ENCODE data around the gene ABHD17C. TPM values are rescaled to one million over a fixed set of nuclear protein-coding genes. Genes with fewer than 3 reads are reported as not detected.

Gene ABHD17C
- total and polyA plus RNA-seq, 2 experiments from 2014 or later, result 11.3 to 23.8 TPM

DNA sequence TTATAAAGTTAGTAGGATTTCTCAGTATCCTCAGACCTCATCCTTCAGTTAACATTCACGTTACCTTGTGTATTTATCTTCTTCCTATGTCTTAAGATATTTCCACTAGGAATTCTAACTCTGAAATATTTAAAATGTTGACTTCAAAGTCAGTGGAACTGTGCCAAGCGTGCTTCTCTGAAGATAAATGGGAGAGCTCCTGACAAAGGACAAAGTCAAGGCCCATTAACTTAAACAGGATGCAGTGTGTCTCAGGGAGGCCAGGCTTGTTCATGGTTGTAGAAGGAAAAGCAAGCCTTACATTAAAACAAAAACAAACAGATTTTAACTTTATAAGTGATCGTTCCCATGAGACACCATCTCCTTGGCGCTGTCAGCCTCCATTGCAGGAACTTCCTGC is 41.5 kb downstream of the ABHD17C start:
- peaks cover 5% of the 10 kb centered on the region; the same call in 1 of the 2 replicates for H4K20me1 ChIP-seq (replicated peaks; ENCODE audit: insufficient read depth)
- H3K79me2 ChIP-seq (replicated peaks; ENCODE audit: insufficient read depth), result peaks cover 5% of the 10 kb centered on the region
- DNase-seq (ENCODE audit: low spot score) (no peak), ATAC-seq (no peak)
- H3K27ac ChIP-seq (ENCODE audit: low read depth), result no peak overlapping the region
- H3K36me3 ChIP-seq (ENCODE audit: insufficient read depth), result no peaks in the 10 kb centered on the region; the same call in 1 of the 2 replicates
- H2AFZ ChIP-seq, result no peak overlapping the region
- H3F3A ChIP-seq (replicated peaks; ENCODE audit: low read depth), result no peaks in the 10 kb centered on the region
- no peak overlapping the region for H3K4me2 ChIP-seq
- no peaks in the 10 kb centered on the region for H3K4me1 ChIP-seq (ENCODE audit: insufficient read depth)
- Mint-ChIP-seq H3K4me3 (no peak overlapping the region), H3K9me3 (no peaks in the 10 kb centered on the region), H3K27me3 (ENCODE audit: insufficient read depth, low read depth, poor library complexity) (peaks cover 8% of the 10 kb centered on the region), H3K4me1 (peaks cover 18% of the 10 kb centered on the region), H3K36me3 (ENCODE audit: low read depth) (no peaks in the 10 kb centered on the region; the same call in 2 of the 3 replicates), H3K27ac (no peak overlapping the region)
- no peak for TF ChIP-seq ETS1 (IDR thresholded peaks at IDR 0.05)
- TF ChIP-seq NANOG (IDR thresholded peaks at IDR 0.05; ENCODE audit: borderline replicate concordance), result no peak
- no peak for TF ChIP-seq EZH2 (IDR thresholded peaks at IDR 0.05; ENCODE audit: low read depth, unreplicated experiment)
- TF ChIP-seq, protein P1, sequence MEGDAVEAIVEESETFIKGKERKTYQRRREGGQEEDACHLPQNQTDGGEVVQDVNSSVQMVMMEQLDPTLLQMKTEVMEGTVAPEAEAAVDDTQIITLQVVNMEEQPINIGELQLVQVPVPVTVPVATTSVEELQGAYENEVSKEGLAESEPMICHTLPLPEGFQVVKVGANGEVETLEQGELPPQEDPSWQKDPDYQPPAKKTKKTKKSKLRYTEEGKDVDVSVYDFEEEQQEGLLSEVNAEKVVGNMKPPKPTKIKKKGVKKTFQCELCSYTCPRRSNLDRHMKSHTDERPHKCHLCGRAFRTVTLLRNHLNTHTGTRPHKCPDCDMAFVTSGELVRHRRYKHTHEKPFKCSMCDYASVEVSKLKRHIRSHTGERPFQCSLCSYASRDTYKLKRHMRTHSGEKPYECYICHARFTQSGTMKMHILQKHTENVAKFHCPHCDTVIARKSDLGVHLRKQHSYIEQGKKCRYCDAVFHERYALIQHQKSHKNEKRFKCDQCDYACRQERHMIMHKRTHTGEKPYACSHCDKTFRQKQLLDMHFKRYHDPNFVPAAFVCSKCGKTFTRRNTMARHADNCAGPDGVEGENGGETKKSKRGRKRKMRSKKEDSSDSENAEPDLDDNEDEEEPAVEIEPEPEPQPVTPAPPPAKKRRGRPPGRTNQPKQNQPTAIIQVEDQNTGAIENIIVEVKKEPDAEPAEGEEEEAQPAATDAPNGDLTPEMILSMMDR (conservative IDR thresholded peaks at IDR 0.05; ENCODE audit: low read depth in 2 of 2), result no peak
- TF ChIP-seq CREB1 (CRISPR knock-in tag; IDR thresholded peaks at IDR 0.05; ENCODE audit: low read depth), result no peak
- TF ChIP-seq JUNB (IDR thresholded peaks at IDR 0.05; ENCODE audit: unreplicated experiment), result no peak
- TF ChIP-seq ZNF114 (CRISPR knock-in tag; IDR thresholded peaks at IDR 0.05), result no peak
- no peak for TF ChIP-seq STAT1 (IDR thresholded peaks at IDR 0.05; ENCODE audit: unreplicated experiment)
- TF ChIP-seq REST (IDR thresholded peaks at IDR 0.05; ENCODE audit: unreplicated experiment), result no peak
- TF ChIP-seq, protein P2, sequence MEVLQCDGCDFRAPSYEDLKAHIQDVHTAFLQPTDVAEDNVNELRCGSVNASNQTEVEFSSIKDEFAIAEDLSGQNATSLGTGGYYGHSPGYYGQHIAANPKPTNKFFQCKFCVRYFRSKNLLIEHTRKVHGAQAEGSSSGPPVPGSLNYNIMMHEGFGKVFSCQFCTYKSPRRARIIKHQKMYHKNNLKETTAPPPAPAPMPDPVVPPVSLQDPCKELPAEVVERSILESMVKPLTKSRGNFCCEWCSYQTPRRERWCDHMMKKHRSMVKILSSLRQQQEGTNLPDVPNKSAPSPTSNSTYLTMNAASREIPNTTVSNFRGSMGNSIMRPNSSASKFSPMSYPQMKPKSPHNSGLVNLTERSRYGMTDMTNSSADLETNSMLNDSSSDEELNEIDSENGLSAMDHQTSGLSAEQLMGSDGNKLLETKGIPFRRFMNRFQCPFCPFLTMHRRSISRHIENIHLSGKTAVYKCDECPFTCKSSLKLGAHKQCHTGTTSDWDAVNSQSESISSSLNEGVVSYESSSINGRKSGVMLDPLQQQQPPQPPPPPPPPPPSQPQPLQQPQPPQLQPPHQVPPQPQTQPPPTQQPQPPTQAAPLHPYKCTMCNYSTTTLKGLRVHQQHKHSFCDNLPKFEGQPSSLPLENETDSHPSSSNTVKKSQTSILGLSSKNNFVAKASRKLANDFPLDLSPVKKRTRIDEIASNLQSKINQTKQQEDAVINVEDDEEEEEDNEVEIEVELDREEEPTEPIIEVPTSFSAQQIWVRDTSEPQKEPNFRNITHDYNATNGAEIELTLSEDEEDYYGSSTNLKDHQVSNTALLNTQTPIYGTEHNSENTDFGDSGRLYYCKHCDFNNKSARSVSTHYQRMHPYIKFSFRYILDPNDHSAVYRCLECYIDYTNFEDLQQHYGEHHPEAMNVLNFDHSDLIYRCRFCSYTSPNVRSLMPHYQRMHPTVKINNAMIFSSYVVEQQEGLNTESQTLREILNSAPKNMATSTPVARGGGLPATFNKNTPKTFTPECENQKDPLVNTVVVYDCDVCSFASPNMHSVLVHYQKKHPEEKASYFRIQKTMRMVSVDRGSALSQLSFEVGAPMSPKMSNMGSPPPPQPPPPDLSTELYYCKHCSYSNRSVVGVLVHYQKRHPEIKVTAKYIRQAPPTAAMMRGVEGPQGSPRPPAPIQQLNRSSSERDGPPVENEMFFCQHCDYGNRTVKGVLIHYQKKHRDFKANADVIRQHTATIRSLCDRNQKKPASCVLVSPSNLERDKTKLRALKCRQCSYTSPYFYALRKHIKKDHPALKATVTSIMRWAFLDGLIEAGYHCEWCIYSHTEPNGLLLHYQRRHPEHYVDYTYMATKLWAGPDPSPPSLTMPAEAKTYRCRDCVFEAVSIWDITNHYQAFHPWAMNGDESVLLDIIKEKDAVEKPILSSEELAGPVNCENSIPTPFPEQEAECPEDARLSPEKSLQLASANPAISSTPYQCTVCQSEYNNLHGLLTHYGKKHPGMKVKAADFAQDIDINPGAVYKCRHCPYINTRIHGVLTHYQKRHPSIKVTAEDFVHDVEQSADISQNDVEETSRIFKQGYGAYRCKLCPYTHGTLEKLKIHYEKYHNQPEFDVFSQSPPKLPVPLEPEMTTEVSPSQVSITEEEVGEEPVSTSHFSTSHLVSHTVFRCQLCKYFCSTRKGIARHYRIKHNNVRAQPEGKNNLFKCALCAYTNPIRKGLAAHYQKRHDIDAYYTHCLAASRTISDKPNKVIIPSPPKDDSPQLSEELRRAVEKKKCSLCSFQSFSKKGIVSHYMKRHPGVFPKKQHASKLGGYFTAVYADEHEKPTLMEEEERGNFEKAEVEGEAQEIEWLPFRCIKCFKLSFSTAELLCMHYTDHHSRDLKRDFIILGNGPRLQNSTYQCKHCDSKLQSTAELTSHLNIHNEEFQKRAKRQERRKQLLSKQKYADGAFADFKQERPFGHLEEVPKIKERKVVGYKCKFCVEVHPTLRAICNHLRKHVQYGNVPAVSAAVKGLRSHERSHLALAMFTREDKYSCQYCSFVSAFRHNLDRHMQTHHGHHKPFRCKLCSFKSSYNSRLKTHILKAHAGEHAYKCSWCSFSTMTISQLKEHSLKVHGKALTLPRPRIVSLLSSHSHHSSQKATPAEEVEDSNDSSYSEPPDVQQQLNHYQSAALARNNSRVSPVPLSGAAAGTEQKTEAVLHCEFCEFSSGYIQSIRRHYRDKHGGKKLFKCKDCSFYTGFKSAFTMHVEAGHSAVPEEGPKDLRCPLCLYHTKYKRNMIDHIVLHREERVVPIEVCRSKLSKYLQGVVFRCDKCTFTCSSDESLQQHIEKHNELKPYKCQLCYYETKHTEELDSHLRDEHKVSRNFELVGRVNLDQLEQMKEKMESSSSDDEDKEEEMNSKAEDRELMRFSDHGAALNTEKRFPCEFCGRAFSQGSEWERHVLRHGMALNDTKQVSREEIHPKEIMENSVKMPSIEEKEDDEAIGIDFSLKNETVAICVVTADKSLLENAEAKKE (CRISPR knock-in tag; IDR thresholded peaks at IDR 0.05), result no peak
- TF ChIP-seq EZH2phosphoT487 (IDR thresholded peaks at IDR 0.05; ENCODE audit: unreplicated experiment), result no peak
- no peak for TF ChIP-seq POLR2AphosphoS5 (IDR thresholded peaks at IDR 0.05; ENCODE audit: low read depth)
- peaks cover 11% of the 10 kb centered on the region; the same call in 1 of the 2 replicates for H3K9me2 ChIP-seq (ENCODE audit: insufficient read depth)
- no peak overlapping the region for H3K4me3 ChIP-seq
- no peaks in the 10 kb centered on the region for H3K27me3 ChIP-seq (ENCODE audit: insufficient read depth)
